ENCODE measurements around the gene C1QTNF9B. TPM values are rescaled to one million over a fixed set of nuclear protein-coding genes. Genes with fewer than 3 reads are reported as not detected.
A peak's percentile ranks its signal among the peaks of the same experiment; 100 is the strongest.
"Not testable (repeated sequence)": the region's sequence is repeated elsewhere in the genome, so short reads cannot be mapped to it uniquely, and the experiment has no call there.

C1QTNF9B gene
- total RNA-seq, 4 donors from 2014 or later = 0.27 to 1.1 (median 0.58) TPM; not detected in 1

GRCh38 chr13:23889615-23890607 lies 7.4 kb downstream of the C1QTNF9B start:
- Histone ChIP-seq H3K27ac (peak overlapping the region; percentile 81 to 88 (median 84)), H3K4me3 (peak overlapping the region; percentile 67 to 99 (median 86)), H3K9me3 (no peaks in the 10 kb centered on the region), H3K4me1 (peaks cover 7 to 15% of the 10 kb centered on the region in 2 donors), H3K36me3 (no peaks in the 10 kb centered on the region), H3K27me3 (no peaks in the 10 kb centered on the region)
- no peak for DNase-seq
- TF ChIP-seq CTCF (IDR thresholded peaks at IDR 0.05 in 4 of 5, conservative IDR thresholded peaks at IDR 0.05 in 1 of 5) = no peak
- intact Hi-C loops (cut with DNase I; ENCODE audit: low total_unique reads) (loop anchor here (1.0 to 5.0 kb wide), 2 partner anchors 313 to 424 kb away; no protein-coding TSS in a partner anchor), in situ Hi-C loops (cut with MboI; ENCODE audit: low sequenced_read_pairs in 4 of 4) (loop anchor here in 1 of 4 donors (25.0 kb wide), 1 partner anchor 303 kb away; no protein-coding TSS in a partner anchor)
- ATAC-seq = peak; percentile 9 to 21

- intact Hi-C loops (cut with DNase I; ENCODE audit: low total_unique reads) = loop anchor here (1.0 to 5.0 kb wide), 2 partner anchors 312 to 423 kb away; no protein-coding TSS in a partner anchor
- Histone ChIP-seq H3K36me3 (no peaks in the 10 kb centered on the region), H3K27me3 (no peaks in the 10 kb centered on the region), H3K4me3 (peak within 1 kb of the TSS; percentile 67 to 99 (median 86)), H3K4me1 (peaks cover 7 to 15% of the 10 kb centered on the region in 2 donors), H3K27ac (peak within 1 kb of the TSS; percentile 81 to 88 (median 84)), H3K9me3 (no peaks in the 10 kb centered on the region)
- in situ Hi-C loops (cut with MboI; ENCODE audit: low sequenced_read_pairs in 4 of 4) = loop anchor here in 1 of 4 donors (25.0 kb wide), 1 partner anchor 302 kb away; no protein-coding TSS in a partner anchor
- ATAC-seq (peak; percentile 94 to 97), DNase-seq (peak; percentile 83 to 89)
- TF ChIP-seq POLR2A (IDR thresholded peaks at IDR 0.05) (peak; percentile 73 to 79), CTCF (IDR thresholded peaks at IDR 0.05 in 4 of 5, conservative IDR thresholded peaks at IDR 0.05 in 1 of 5) (peak; percentile 54 to 83 (median 71))
These were observed 8.4 kb downstream of the C1QTNF9B start, which contains the start of gene MIPEP for GRCh38 chr13:23888658-23889614. MIPEP (minus strand) TSS chr13:23889400; CDS start chr13:23889320, 80 bp downstream.

- H3K27me3 ChIP-seq; H3K27ac ChIP-seq; ATAC-seq; DNase-seq; H3K4me3 ChIP-seq; intact Hi-C loops (cut with DNase I; ENCODE audit: low total_unique reads); H3K9me3 ChIP-seq; H3K36me3 ChIP-seq: not testable (repeated sequence)
- in situ Hi-C loops (cut with MboI; ENCODE audit: low sequenced_read_pairs in 4 of 4) = loop anchor here in 1 of 4 donors (25.0 kb wide), 1 partner anchor 297 kb away; no protein-coding TSS in a partner anchor
- peaks cover 12 to 14% of the 10 kb centered on the region in 2 donors for H3K4me1 ChIP-seq
These were observed 12.9 kb downstream of the C1QTNF9B start for GRCh38 chr13:23884361-23884760.

GRCh38 chr13:23883255-23883654 lies 14.0 kb downstream of the C1QTNF9B start:
- ATAC-seq = no peak
- H3K9me3 ChIP-seq = no peaks in the 10 kb centered on the region
- TF ChIP-seq CTCF (IDR thresholded peaks at IDR 0.05 in 4 of 5, conservative IDR thresholded peaks at IDR 0.05 in 1 of 5) (no peak), POLR2A (IDR thresholded peaks at IDR 0.05) (no peak)
- H3K4me1 ChIP-seq = peaks cover 10 to 11% of the 10 kb centered on the region in 2 donors
- in situ Hi-C loops (cut with MboI; ENCODE audit: low sequenced_read_pairs in 4 of 4) (loop anchor here in 1 of 4 donors (25.0 kb wide), 1 partner anchor 296 kb away; no protein-coding TSS in a partner anchor), intact Hi-C loops (cut with DNase I; ENCODE audit: low total_unique reads) (no loop called here)
- H3K36me3 ChIP-seq = peaks cover 0 to 6% of the 10 kb centered on the region in 2 donors
- H3K4me3 ChIP-seq = no peak overlapping the region
- DNase-seq = no peak
- H3K27me3 ChIP-seq = no peaks in the 10 kb centered on the region
- H3K27ac ChIP-seq = no peak overlapping the region

- H3K27ac ChIP-seq; H3K9me3 ChIP-seq; intact Hi-C loops (cut with DNase I; ENCODE audit: low total_unique reads); DNase-seq; H3K27me3 ChIP-seq; H3K36me3 ChIP-seq; H3K4me3 ChIP-seq; H3K4me1 ChIP-seq: not testable (repeated sequence)
- ATAC-seq = peak in 1 of 2 donors; percentile 27
- in situ Hi-C loops (cut with MboI; ENCODE audit: low sequenced_read_pairs in 4 of 4) = loop anchor here in 1 of 4 donors (25.0 kb wide), 1 partner anchor 294 kb away; no protein-coding TSS in a partner anchor
These were observed 15.9 kb downstream of the C1QTNF9B start for GRCh38 chr13:23881402-23881800.

- in situ Hi-C loops (cut with MboI; ENCODE audit: low sequenced_read_pairs in 4 of 4) = loop anchor here in 1 of 4 donors (25.0 kb wide), 1 partner anchor 293 kb away; no protein-coding TSS in a partner anchor
These were observed 16.6 kb downstream of the C1QTNF9B start for GRCh38 chr13:23880493-23881401.

More at GRCh38 chr13:23880493-23881401, 16.6 kb downstream of the C1QTNF9B start:
- peak overlapping the region in 1 of 4 donors; percentile 33 for H3K27ac ChIP-seq
- H3K9me3 ChIP-seq; H3K4me3 ChIP-seq; H3K27me3 ChIP-seq; H3K36me3 ChIP-seq; intact Hi-C loops (cut with DNase I; ENCODE audit: low total_unique reads); H3K4me1 ChIP-seq: not testable (repeated sequence)
- ATAC-seq = peak; percentile 45 to 62
- DNase-seq = peak in 1 of 2 donors; percentile 37

Measured in gastrocnemius medialis (tissue), 4 donors.